ENCODE data around the gene ZDHHC11B.
"Not testable (repeated sequence)": the region's sequence is repeated elsewhere in the genome, so short reads cannot be mapped to it uniquely, and the experiment has no call there.

DNA sequence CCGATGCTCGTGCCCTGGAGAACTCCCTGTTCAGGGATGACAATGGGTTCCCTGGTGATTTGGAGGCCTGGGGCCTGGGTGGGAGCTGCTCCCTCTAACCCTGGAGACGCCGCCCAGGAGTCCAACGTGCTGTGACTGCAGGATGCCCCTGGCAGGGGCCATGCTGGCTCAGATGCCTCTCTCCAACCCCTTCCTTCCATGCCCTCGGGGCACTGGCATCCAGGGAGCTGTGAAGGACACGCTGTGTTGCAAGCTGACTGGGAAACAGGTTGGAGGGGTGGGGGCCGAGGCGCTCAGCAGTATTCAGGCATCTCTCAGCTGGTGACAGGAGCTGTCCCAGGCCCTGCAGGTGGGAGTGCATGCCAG, 9.0 kb downstream of the ZDHHC11B start:
- TF ChIP-seq, protein P1, sequence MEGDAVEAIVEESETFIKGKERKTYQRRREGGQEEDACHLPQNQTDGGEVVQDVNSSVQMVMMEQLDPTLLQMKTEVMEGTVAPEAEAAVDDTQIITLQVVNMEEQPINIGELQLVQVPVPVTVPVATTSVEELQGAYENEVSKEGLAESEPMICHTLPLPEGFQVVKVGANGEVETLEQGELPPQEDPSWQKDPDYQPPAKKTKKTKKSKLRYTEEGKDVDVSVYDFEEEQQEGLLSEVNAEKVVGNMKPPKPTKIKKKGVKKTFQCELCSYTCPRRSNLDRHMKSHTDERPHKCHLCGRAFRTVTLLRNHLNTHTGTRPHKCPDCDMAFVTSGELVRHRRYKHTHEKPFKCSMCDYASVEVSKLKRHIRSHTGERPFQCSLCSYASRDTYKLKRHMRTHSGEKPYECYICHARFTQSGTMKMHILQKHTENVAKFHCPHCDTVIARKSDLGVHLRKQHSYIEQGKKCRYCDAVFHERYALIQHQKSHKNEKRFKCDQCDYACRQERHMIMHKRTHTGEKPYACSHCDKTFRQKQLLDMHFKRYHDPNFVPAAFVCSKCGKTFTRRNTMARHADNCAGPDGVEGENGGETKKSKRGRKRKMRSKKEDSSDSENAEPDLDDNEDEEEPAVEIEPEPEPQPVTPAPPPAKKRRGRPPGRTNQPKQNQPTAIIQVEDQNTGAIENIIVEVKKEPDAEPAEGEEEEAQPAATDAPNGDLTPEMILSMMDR (IDR thresholded peaks at IDR 0.05): not testable (repeated sequence)
- TF ChIP-seq EZH2 (IDR thresholded peaks at IDR 0.05; ENCODE audit: borderline replicate concordance, insufficient read depth, low read depth, low read length, poor library complexity, severe bottlenecking): not testable (repeated sequence)
